Mesenchymal stem cell (in vitro differentiated cells and primary cell): ENCODE data around the gene EDA.
"Not testable (repeated sequence)": the region's sequence is repeated elsewhere in the genome, so short reads cannot be mapped to it uniquely, and the experiment has no call there.

Experiments
- DNase-seq: peaks from one replicate; pipeline ENCODE4 v3.0.0-alpha.2; 2013
- H2AFZ ChIP-seq: one replicate; pipeline ENCODE4 v1.6.1; 2013; ENCODE audit warnings: low read depth, mild to moderate bottlenecking, control low read depth, inconsistent platforms, low read length, moderate library complexity
- H2AK5ac ChIP-seq: 2 replicates; pipeline ENCODE4 v1.6.1; 2013; ENCODE audit warnings: low read length, moderate library complexity, mild to moderate bottlenecking, inconsistent platforms; ENCODE audit not compliant: severe bottlenecking
- H2BK120ac ChIP-seq: one replicate; pipeline ENCODE4 v1.6.1; 2013; ENCODE audit warnings: low read depth, mild to moderate bottlenecking, inconsistent platforms, low read length, moderate library complexity
- H2BK12ac ChIP-seq, 2 experiments: one replicate each; pipeline ENCODE4 v1.6.1; 2013; ENCODE audit warnings: inconsistent platforms in 2 of 2, low read length in 2 of 2, mild to moderate bottlenecking in 2 of 2, moderate library complexity in 2 of 2, control low read depth in 1 of 2
- H2BK15ac ChIP-seq: one replicate; pipeline ENCODE4 v1.6.1; 2013; ENCODE audit warnings: mild to moderate bottlenecking, low read depth, inconsistent platforms; ENCODE audit not compliant: poor library complexity, severe bottlenecking
- H2BK5ac ChIP-seq: 2 replicates; pipeline ENCODE4 v1.6.1; 2013; ENCODE audit warnings: low read depth, mild to moderate bottlenecking, low read length, control low read depth, inconsistent platforms; ENCODE audit not compliant: poor library complexity, severe bottlenecking
- H3K14ac ChIP-seq, 2 experiments: one replicate each; pipeline ENCODE4 v1.6.1; 2013; ENCODE audit warnings: inconsistent platforms in 2 of 2, low read length in 2 of 2, control low read depth in 1 of 2, mild to moderate bottlenecking in 1 of 2, moderate library complexity in 1 of 2
- H3K18ac ChIP-seq, 2 experiments: one replicate each; pipeline ENCODE4 v1.6.1; 2013; ENCODE audit warnings: inconsistent platforms in 2 of 2, low read length in 2 of 2, control low read depth in 1 of 2, low read depth in 1 of 2, mild to moderate bottlenecking in 1 of 2
- H3K23ac ChIP-seq, 2 experiments: one replicate each; pipeline ENCODE4 v1.6.1; 2013; ENCODE audit warnings: inconsistent platforms in 2 of 2, low read length in 2 of 2, mild to moderate bottlenecking in 2 of 2, moderate library complexity in 2 of 2, control low read depth in 1 of 2
- H3K27ac ChIP-seq: 2 replicates; pipeline ENCODE4 v1.5.1; 2013; ENCODE audit warnings: mild to moderate bottlenecking, moderate library complexity, low read length, control low read depth, inconsistent platforms; ENCODE audit not compliant: poor library complexity, severe bottlenecking
- H3K27me3 ChIP-seq, 2 experiments: 2 replicates each; pipeline versions ENCODE4 v1.6.1 to v1.7.0; 2013; ENCODE audit warnings: low read length in 2 of 2, mild to moderate bottlenecking in 2 of 2, moderate library complexity in 2 of 2, control low read depth in 1 of 2, inconsistent platforms in 1 of 2; ENCODE audit not compliant: control insufficient read depth in 1 of 2, insufficient read depth in 1 of 2
- H3K36me3 ChIP-seq, 2 experiments: 2 replicates each; pipeline versions ENCODE4 v1.6.1 to v1.7.0; 2013; ENCODE audit warnings: low read length in 2 of 2, control low read depth in 1 of 2, inconsistent platforms in 1 of 2, low read depth in 1 of 2, mild to moderate bottlenecking in 1 of 2; ENCODE audit not compliant: insufficient read depth in 2 of 2, control insufficient read depth in 1 of 2
- H3K4ac ChIP-seq, 2 experiments: one replicate each; pipeline ENCODE4 v1.6.1; 2013; ENCODE audit warnings: inconsistent platforms in 2 of 2, low read length in 2 of 2, mild to moderate bottlenecking in 2 of 2, moderate library complexity in 2 of 2, control low read depth in 1 of 2, low read depth in 1 of 2
- H3K4me1 ChIP-seq: 2 replicates; pipeline ENCODE4 v1.6.1; 2013; ENCODE audit warnings: low read depth, low read length, control low read depth; ENCODE audit not compliant: control insufficient read depth, insufficient read depth
- H3K4me2 ChIP-seq: 2 replicates; pipeline ENCODE4 v1.6.1; 2013; ENCODE audit warnings: low read length, mild to moderate bottlenecking, inconsistent platforms; ENCODE audit not compliant: poor library complexity, severe bottlenecking
- H3K4me3 ChIP-seq, 2 experiments: 2 replicates each; pipeline versions ENCODE4 v1.5.1 to v1.7.0; 2013; ENCODE audit warnings: low read length in 2 of 2, mild to moderate bottlenecking in 2 of 2, control low read depth in 1 of 2, low read depth in 1 of 2; ENCODE audit not compliant: insufficient read depth in 1 of 2
- H3K79me1 ChIP-seq: replicated peaks from 2 replicates; pipeline ENCODE4 v1.6.1; 2013; ENCODE audit warnings: mild to moderate bottlenecking, control low read depth, low read length, inconsistent platforms; ENCODE audit not compliant: poor library complexity, severe bottlenecking
- H3K9ac ChIP-seq: 2 replicates; pipeline ENCODE4 v1.7.0; 2013; ENCODE audit warnings: mild to moderate bottlenecking, low read length, moderate library complexity
- H3K9me3 ChIP-seq: 2 replicates; pipeline ENCODE4 v1.7.0; 2013; ENCODE audit warnings: mild to moderate bottlenecking, low read length; ENCODE audit not compliant: control insufficient read depth
- H4K8ac ChIP-seq: one replicate; pipeline ENCODE4 v1.6.1; 2013; ENCODE audit warnings: inconsistent platforms, mild to moderate bottlenecking, low read length, moderate library complexity
- H4K91ac ChIP-seq: one replicate; pipeline ENCODE4 v1.6.1; 2013; ENCODE audit warnings: mild to moderate bottlenecking, low read length, inconsistent platforms
- WGBS: methylation state at CpG from one replicate; pipeline ENCODE4 v1.1.7; 2013; ENCODE audit warnings: mixed read lengths; 5-methylcytosine and 5-hydroxymethylcytosine counted together

The EDA gene

GRCh38 chrX:69996113-69996468 is 380.2 kb downstream of the EDA start:
- no peak overlapping the region for H2AFZ ChIP-seq
- H2BK15ac ChIP-seq, result no peak overlapping the region
- H3K4me2 ChIP-seq, result no peak overlapping the region

GRCh38 chrX:69998299-69998698 is 382.4 kb downstream of the EDA start:
- not testable (repeated sequence) for H3K36me3 ChIP-seq, H3K23ac ChIP-seq, H3K27ac ChIP-seq, H2BK5ac ChIP-seq, H3K79me1 ChIP-seq, H2AFZ ChIP-seq, H2BK120ac ChIP-seq, DNase-seq, H4K8ac ChIP-seq, H3K4me3 ChIP-seq, H3K14ac ChIP-seq, H3K4me1 ChIP-seq, H3K9ac ChIP-seq, H3K9me3 ChIP-seq, H3K4ac ChIP-seq, H3K4me2 ChIP-seq, H2BK12ac ChIP-seq, H4K91ac ChIP-seq, H2AK5ac ChIP-seq, H2BK15ac ChIP-seq, H3K18ac ChIP-seq
- H3K27me3 ChIP-seq, result peaks cover 0 to 41% of the 10 kb centered on the region in 2 experiments

More at GRCh38 chrX:69996113-69996468, 380.2 kb downstream of the EDA start:
- Histone ChIP-seq H4K91ac (no peak overlapping the region), H3K36me3 (no peaks in the 10 kb centered on the region), H3K18ac (no peak overlapping the region), H2AK5ac (no peak overlapping the region), H3K23ac (no peak overlapping the region), H3K79me1 (no peaks in the 10 kb centered on the region), H4K8ac (no peak overlapping the region), H2BK120ac (no peak overlapping the region), H3K9ac (no peak overlapping the region), H3K4ac (no peak overlapping the region), H3K4me3 (no peak overlapping the region), H2BK5ac (no peak overlapping the region), H3K14ac (no peak overlapping the region), H3K4me1 (no peaks in the 10 kb centered on the region), H2BK12ac (no peak overlapping the region), H3K27me3 (peaks cover 0 to 40% of the 10 kb centered on the region in 2 experiments), H3K27ac (no peak overlapping the region), H3K9me3 (no peaks in the 10 kb centered on the region)
- DNase-seq, result no peak

- Histone ChIP-seq H4K91ac (no peak overlapping the region), H3K9ac (no peak overlapping the region), H2BK120ac (no peak overlapping the region), H3K18ac (no peak overlapping the region), H4K8ac (no peak overlapping the region), H3K27me3 (peaks cover 0 to 31% of the 10 kb centered on the region in 2 experiments), H3K27ac (no peak overlapping the region), H3K14ac (no peak overlapping the region), H3K4me1 (no peaks in the 10 kb centered on the region), H3K79me1 (no peaks in the 10 kb centered on the region), H2BK5ac (no peak overlapping the region), H3K4ac (no peak overlapping the region), H2AK5ac (no peak overlapping the region), H3K36me3 (no peaks in the 10 kb centered on the region), H2BK12ac (no peak overlapping the region), H3K23ac (no peak overlapping the region), H2AFZ (no peak overlapping the region), H3K4me2 (no peak overlapping the region), H3K4me3 (no peak overlapping the region), H2BK15ac (no peak overlapping the region), H3K9me3 (no peaks in the 10 kb centered on the region)
- DNase-seq, result no peak
- WGBS, result 95% methylated on average over 1 of the region's 2 CpGs
Observed at GRCh38 chrX:70001269-70001668, 385.4 kb downstream of the EDA start.

- H3K27ac ChIP-seq, result no peak overlapping the region
- no peaks in the 10 kb centered on the region for H3K36me3 ChIP-seq
- H2BK120ac ChIP-seq, result no peak overlapping the region
- no peak overlapping the region for H2BK12ac ChIP-seq
- no peak for DNase-seq
- no peak overlapping the region for H3K4me2 ChIP-seq
- no peak overlapping the region for H2AK5ac ChIP-seq
- H4K91ac ChIP-seq, result no peak overlapping the region
- no peaks in the 10 kb centered on the region for H3K79me1 ChIP-seq
- no peaks in the 10 kb centered on the region for H3K9me3 ChIP-seq
- H3K23ac ChIP-seq, result no peak overlapping the region
- peaks cover 0 to 28% of the 10 kb centered on the region in 2 experiments for H3K27me3 ChIP-seq
- no peak overlapping the region for H2AFZ ChIP-seq
- 98% methylated on average over 3 of the region's 3 CpGs for WGBS
- H2BK5ac ChIP-seq, result no peak overlapping the region
- H3K4me3 ChIP-seq, result no peak overlapping the region
- H3K4ac ChIP-seq, result no peak overlapping the region
- no peak overlapping the region for H3K18ac ChIP-seq
- H3K4me1 ChIP-seq, result no peaks in the 10 kb centered on the region
- no peak overlapping the region for H4K8ac ChIP-seq
- no peak overlapping the region for H3K9ac ChIP-seq
- H2BK15ac ChIP-seq, result no peak overlapping the region
- H3K14ac ChIP-seq, result no peak overlapping the region
Observed at GRCh38 chrX:70001708-70002341, 385.9 kb downstream of the EDA start.
